GM12864 (cell line): ENCODE results near the gene DNAJC11.

ENCODE experiments used
- DNase-seq: peaks from one replicate; pipeline ENCODE4 v3.0.0-alpha.2; 2011; ENCODE audit warnings: low read depth
- H3K4me3 ChIP-seq: 2 replicates; pipeline ENCODE4 v1.5.1; 2011; ENCODE audit warnings: mild to moderate bottlenecking, low read depth, low read length, control low read depth
- TF ChIP-seq, protein P1 (sequence below): IDR thresholded peaks from 2 replicates; pipeline ENCODE4 v1.5.1; 2011; ENCODE audit warnings: low read depth, mild to moderate bottlenecking, moderate library complexity, low read length, control low read depth, inconsistent platforms; ENCODE audit errors: missing control alignments

Gene DNAJC11

GRCh38 chr1:6599141-6599975 lies 102.3 kb downstream of the DNAJC11 start:
- TF ChIP-seq, protein P1, sequence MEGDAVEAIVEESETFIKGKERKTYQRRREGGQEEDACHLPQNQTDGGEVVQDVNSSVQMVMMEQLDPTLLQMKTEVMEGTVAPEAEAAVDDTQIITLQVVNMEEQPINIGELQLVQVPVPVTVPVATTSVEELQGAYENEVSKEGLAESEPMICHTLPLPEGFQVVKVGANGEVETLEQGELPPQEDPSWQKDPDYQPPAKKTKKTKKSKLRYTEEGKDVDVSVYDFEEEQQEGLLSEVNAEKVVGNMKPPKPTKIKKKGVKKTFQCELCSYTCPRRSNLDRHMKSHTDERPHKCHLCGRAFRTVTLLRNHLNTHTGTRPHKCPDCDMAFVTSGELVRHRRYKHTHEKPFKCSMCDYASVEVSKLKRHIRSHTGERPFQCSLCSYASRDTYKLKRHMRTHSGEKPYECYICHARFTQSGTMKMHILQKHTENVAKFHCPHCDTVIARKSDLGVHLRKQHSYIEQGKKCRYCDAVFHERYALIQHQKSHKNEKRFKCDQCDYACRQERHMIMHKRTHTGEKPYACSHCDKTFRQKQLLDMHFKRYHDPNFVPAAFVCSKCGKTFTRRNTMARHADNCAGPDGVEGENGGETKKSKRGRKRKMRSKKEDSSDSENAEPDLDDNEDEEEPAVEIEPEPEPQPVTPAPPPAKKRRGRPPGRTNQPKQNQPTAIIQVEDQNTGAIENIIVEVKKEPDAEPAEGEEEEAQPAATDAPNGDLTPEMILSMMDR = no peak
- DNase-seq = no peak
- peak overlapping the region; percentile 75 for H3K4me3 ChIP-seq

- no peak for DNase-seq
- TF ChIP-seq, protein P1 = no peak
Observed at GRCh38 chr1:6597777-6598131, 103.9 kb downstream of the DNAJC11 start.

GRCh38 chr1:6596886-6597776 lies 104.5 kb downstream of the DNAJC11 start:
- no peak for DNase-seq
- TF ChIP-seq, protein P1 = no peak
- no peak overlapping the region for H3K4me3 ChIP-seq

More at GRCh38 chr1:6597777-6598131, 103.9 kb downstream of the DNAJC11 start:
- H3K4me3 ChIP-seq = no peak overlapping the region

GRCh38 chr1:6596351-6596750 lies 105.3 kb downstream of the DNAJC11 start:
- TF ChIP-seq, protein P1 = no peak
- no peak overlapping the region for H3K4me3 ChIP-seq
- DNase-seq = no peak

DNA sequence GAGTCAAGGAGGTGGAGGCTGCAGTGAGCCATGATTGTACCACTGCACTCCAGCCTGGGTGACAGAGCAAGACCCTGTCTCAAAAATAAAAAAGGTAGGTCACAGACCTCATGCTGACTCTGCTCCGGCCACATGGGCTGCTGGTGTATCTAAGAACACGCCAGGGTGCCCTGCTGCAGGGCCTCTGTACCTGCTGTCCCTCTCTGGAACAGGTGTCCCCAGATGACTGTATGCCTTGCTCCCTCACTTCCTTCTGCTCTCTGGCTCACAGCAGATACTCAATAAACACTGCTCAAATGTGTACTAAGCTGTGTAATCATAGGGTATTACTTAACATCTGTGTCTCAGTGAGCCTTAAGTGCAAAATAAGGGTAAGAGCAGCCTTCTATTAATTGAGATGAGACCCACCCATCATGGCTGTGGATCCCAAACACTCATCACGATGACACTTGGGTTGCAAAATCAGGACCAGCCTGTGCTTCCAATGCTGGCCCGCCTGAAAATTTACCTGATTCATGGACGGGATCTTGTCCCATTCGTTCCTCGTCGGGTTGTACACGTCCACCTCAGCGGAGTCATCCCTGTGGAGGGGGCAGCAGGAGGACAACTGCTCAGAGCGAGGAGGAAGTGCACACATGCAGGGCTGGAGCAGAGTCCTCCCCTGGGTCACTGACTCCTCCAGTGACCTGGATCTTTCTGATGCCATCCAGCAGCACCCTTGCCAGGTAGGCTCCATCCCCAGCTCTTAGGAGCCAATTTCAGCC lies 106.5 kb downstream of the DNAJC11 start:
- no peak for DNase-seq
- TF ChIP-seq, protein P1 = no peak
- H3K4me3 ChIP-seq = no peak overlapping the region

- TF ChIP-seq, protein P1 = no peak
- H3K4me3 ChIP-seq = no peak overlapping the region
- DNase-seq = no peak
Observed at GRCh38 chr1:6593810-6594209, 107.8 kb downstream of the DNAJC11 start.
